ENCODE results near the gene TMEM63C. TPM values are rescaled to one million over a fixed set of nuclear protein-coding genes. Genes with fewer than 3 reads are reported as not detected.

TMEM63C gene
- total RNA-seq, 1 donor from 2014 or later, result 0.43 TPM

- intact Hi-C loops (cut with micrococcal nuclease), result no loop called here
Observed at GRCh38 chr14:77190977-77191376, 9.4 kb downstream of the TMEM63C start.

- intact Hi-C loops (cut with micrococcal nuclease), result no loop called here
Observed at GRCh38 chr14:77194706-77195105, 13.1 kb downstream of the TMEM63C start.

- intact Hi-C loops (cut with micrococcal nuclease), result no loop called here
Observed at GRCh38 chr14:77195766-77196165, 14.2 kb downstream of the TMEM63C start.

- intact Hi-C loops (cut with micrococcal nuclease), result no loop called here
Observed at GRCh38 chr14:77197988-77198387, 16.4 kb downstream of the TMEM63C start.

- intact Hi-C loops (cut with micrococcal nuclease), result no loop called here
Observed at GRCh38 chr14:77198561-77198960, 17.0 kb downstream of the TMEM63C start.

GRCh38 chr14:77199590-77199989 lies 18.0 kb downstream of the TMEM63C start:
- intact Hi-C loops (cut with micrococcal nuclease), result no loop called here

- intact Hi-C loops (cut with micrococcal nuclease), result no loop called here
Observed at GRCh38 chr14:77200406-77200985, 18.9 kb downstream of the TMEM63C start.

- intact Hi-C loops (cut with micrococcal nuclease), result no loop called here
Observed at GRCh38 chr14:77201696-77202095, 20.1 kb downstream of the TMEM63C start.

GRCh38 chr14:77203611-77204458 lies 22.2 kb downstream of the TMEM63C start:
- intact Hi-C loops (cut with micrococcal nuclease), result no loop called here

GRCh38 chr14:77204459-77204771 lies 22.8 kb downstream of the TMEM63C start:
- intact Hi-C loops (cut with micrococcal nuclease), result no loop called here

GRCh38 chr14:77204907-77205306 lies 23.3 kb downstream of the TMEM63C start:
- intact Hi-C loops (cut with micrococcal nuclease), result loop anchor here (5.0 kb wide), 1 partner anchor 63 kb away; the partner anchor contains the start of gene ZDHHC22

GRCh38 chr14:77205566-77205965 lies 24.0 kb downstream of the TMEM63C start:
- intact Hi-C loops (cut with micrococcal nuclease), result loop anchor here (5.0 kb wide), 1 partner anchor 63 kb away; the partner anchor contains the start of gene ZDHHC22

GRCh38 chr14:77206261-77206824 lies 24.7 kb downstream of the TMEM63C start:
- intact Hi-C loops (cut with micrococcal nuclease), result loop anchor here (5.0 kb wide), 1 partner anchor 64 kb away; the partner anchor contains the start of gene ZDHHC22

GRCh38 chr14:77206877-77207389 lies 25.3 kb downstream of the TMEM63C start:
- intact Hi-C loops (cut with micrococcal nuclease), result loop anchor here (5.0 kb wide), 1 partner anchor 65 kb away; the partner anchor contains the start of gene ZDHHC22

GRCh38 chr14:77208291-77208978 lies 26.8 kb downstream of the TMEM63C start:
- intact Hi-C loops (cut with micrococcal nuclease), result loop anchor here (5.0 kb wide), 1 partner anchor 66 kb away; the partner anchor contains the start of gene ZDHHC22

GRCh38 chr14:77208979-77209318 lies 27.4 kb downstream of the TMEM63C start:
- intact Hi-C loops (cut with micrococcal nuclease), result loop anchor here (5.0 kb wide), 1 partner anchor 67 kb away; the partner anchor contains the start of gene ZDHHC22

- intact Hi-C loops (cut with micrococcal nuclease), result no loop called here
Observed at GRCh38 chr14:77212097-77212870, 30.7 kb downstream of the TMEM63C start.

- intact Hi-C loops (cut with micrococcal nuclease), result no loop called here
Observed at GRCh38 chr14:77212943-77213678, 31.5 kb downstream of the TMEM63C start.

GRCh38 chr14:77213679-77214016 lies 32.0 kb downstream of the TMEM63C start:
- intact Hi-C loops (cut with micrococcal nuclease), result no loop called here

GRCh38 chr14:77214216-77214615 lies 32.6 kb downstream of the TMEM63C start:
- intact Hi-C loops (cut with micrococcal nuclease), result no loop called here

Measured in T-helper 2 cell treated with Interferon-gamma antibody and Interleukin-4, amounts not matched to agents 100 ng/mL and 5 ng/mL, for 36 hours (primary cell).